ELR (cell line): ENCODE data around the gene ZSWIM8.
"Not testable (repeated sequence)": the region's sequence is repeated elsewhere in the genome, so short reads cannot be mapped to it uniquely, and the experiment has no call there.

Experiments used
- DNase-seq: peaks from one replicate; pipeline ENCODE4 v3.0.0-alpha.2; 2015; ENCODE audit warnings: low read depth

The ZSWIM8 gene

GRCh38 chr10:73785211-73785720 lies at the start of gene ZSWIM8:
Gene ZSWIM8, plus strand, starts transcription at chr10:73785606. Its CDS starts 273 bp downstream, at chr10:73785879.
- peak; percentile 96 for DNase-seq

GRCh38 chr10:73740501-73741254 lies 44.7 kb upstream of the ZSWIM8 start:
- DNase-seq: not testable (repeated sequence)

DNA sequence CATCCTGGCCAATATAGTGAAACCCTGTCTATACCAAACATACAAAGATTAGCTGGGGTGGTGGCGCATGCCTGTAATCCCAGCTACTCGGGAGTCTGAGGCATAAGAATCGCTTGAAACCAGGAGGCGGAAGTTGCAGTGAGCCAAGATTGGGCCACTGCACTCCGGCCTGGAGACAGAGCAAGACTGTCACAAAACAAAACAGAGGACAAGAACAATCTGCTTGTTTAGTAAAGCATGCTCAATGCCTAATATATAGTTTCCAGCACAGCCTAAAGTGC lies 43.0 kb upstream of the ZSWIM8 start:
- DNase-seq: no peak

DNA sequence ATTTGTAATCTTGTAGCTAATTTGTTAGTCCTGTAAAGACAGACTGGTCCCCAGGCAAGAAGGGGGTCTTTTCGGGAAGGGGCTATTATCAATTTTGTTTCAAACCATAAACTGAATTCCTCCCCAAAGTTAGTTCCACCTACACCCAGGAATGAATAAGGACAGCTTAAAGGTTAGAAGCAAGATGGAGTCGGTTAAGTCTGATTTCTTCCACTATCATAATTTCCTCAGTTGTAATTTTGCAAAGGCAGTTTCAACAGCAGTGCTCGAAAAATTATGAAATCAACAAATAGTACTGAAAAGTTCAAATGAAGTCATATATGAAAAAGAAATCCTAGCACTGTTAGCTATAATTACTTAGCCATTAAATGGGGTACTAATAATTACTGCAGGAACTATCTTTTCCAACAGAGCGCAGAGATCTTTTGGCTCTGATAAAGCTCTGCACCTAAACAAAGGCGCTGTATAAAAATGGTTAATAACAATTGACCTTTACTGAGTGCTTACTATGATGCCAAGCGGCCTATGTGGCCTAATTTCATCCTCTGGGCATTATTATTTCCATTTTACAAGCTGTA lies 42.0 kb upstream of the ZSWIM8 start:
- no peak for DNase-seq

- peak; percentile 97 for DNase-seq
These were observed 41.3 kb upstream of the ZSWIM8 start, which contains the start of gene SEC24C for GRCh38 chr10:73743905-73744663. Gene SEC24C, plus strand, starts transcription at chr10:73744372. Its CDS starts 2,461 bp downstream, at chr10:73746833.

DNA sequence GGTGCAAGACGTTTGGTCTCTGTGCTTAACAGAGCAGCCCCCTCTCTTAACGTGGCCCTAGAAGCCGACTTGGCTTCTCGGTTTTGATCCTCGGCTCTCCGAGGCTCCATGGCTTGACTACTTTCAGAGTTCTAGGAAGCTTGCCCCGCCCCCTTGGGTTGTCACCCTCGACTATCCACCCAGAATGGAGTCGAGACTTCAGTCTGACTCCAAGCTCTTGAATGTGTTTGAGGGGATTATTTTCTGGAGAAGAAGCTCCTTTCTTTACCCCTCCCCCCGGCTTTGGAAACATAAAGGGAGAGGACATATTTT lies 40.8 kb upstream of the ZSWIM8 start:
- peak; percentile 80 for DNase-seq

- DNase-seq: no peak
These were observed 38.7 kb upstream of the ZSWIM8 start for GRCh38 chr10:73746721-73747120.

GRCh38 chr10:73750819-73751218 lies 34.6 kb upstream of the ZSWIM8 start:
- no peak for DNase-seq

GRCh38 chr10:73756183-73756582 lies 29.2 kb upstream of the ZSWIM8 start:
- DNase-seq: no peak

DNA sequence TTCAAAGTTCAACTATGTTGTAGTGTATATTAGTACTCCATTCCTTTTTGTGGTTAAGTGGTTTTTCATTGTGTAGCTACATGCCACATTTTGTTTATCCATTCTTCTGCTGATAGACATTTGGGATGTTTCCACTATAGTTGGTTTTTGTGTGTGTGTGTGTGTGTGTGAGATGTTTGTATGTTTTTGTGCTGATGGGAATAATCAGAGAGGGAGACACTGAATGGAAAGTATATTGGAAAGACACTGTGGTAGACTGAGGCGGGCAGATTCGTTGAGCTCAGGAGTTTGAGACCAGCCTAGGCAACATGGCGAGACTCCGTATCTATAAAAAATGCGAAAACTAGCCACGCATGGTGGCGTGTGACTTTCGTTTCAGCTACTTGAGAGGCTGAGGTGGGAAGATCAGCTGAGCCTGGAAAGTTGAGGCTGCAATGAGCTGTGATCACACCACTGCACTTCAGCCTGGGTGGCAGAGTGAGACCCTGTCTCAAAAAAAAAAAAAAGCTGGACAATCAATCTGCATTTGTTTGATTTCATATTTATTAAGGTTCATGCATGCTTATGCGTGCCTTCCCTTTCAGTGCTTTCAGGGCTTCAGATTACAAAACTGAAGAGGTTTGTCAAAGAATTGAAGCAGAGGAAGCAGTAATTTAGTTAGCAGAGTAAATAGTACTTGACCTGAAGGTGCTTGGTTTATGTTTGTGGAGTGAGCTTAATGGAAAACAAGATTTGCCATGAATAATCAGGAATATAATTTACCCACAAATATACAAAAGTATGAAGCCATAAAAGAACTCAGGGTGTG lies 26.5 kb upstream of the ZSWIM8 start:
- DNase-seq: no peak

GRCh38 chr10:73759512-73760115 lies 25.8 kb upstream of the ZSWIM8 start:
- no peak for DNase-seq

- no peak for DNase-seq
These were observed 23.6 kb upstream of the ZSWIM8 start for GRCh38 chr10:73761781-73762180.

DNA sequence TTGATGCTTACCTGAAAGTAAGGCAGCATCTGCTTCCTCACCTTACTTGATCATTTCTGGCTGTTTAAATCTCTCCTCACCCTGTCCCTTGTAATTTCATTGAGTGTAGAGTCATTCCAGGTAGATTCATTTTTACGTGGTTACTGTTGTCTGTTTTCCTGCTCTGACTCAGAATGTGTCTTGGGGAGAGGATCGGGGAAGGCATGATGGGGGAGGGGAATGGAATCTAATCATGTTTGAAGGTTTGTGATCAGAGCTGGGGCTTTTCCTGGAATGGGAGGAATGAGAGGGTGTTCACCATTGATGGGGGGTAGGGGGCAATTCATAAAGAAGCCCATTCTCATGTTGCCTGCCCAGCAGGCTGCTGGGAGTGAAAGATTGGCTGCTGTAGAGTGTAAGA lies 22.5 kb upstream of the ZSWIM8 start:
- peak; percentile 80 for DNase-seq

GRCh38 chr10:73763343-73763742 lies 22.1 kb upstream of the ZSWIM8 start:
- DNase-seq: no peak

- DNase-seq: no peak
These were observed 20.3 kb upstream of the ZSWIM8 start for GRCh38 chr10:73765066-73765465.

GRCh38 chr10:73768881-73769280 lies 16.5 kb upstream of the ZSWIM8 start:
- no peak for DNase-seq

DNA sequence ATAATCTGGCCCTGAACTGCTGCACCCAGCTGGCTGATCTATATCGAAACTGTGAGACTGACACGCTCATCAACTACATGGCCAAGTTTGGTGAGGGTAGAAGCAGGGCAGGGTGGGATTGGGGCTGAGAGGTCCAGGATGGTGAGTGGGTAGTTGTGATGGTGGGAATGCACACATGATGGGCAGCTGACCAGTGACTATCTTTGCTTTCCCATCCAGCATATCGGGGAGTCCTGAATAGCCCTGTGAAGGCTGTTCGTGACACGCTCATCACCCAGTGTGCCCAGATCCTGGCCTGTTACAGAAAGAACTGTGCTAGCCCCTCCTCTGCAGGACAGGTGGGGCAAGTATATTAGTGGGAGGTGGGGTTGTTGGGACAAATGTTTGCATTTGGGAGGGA lies 16.0 kb upstream of the ZSWIM8 start:
- DNase-seq: no peak

GRCh38 chr10:73771722-73772280 lies 13.6 kb upstream of the ZSWIM8 start:
- peak; percentile 39 for DNase-seq

GRCh38 chr10:73772281-73773151 lies 12.9 kb upstream of the ZSWIM8 start:
- DNase-seq: peak; percentile 86

- DNase-seq: peak; percentile 29
These were observed 12.1 kb upstream of the ZSWIM8 start for GRCh38 chr10:73773152-73773879.
